Stomach (tissue), 4 donors: ENCODE data around the gene ZNF276.

Source experiments
- POLR2AphosphoS5 ChIP-seq, 3 donors: sonication (generic); formaldehyde crosslinking; IDR thresholded peaks; one replicate each; pipeline ENCODE4 v1.6.1; 2016; ENCODE audit warnings: antibody characterized with exemption in 3 of 3
- TF ChIP-seq, protein P1 (sequence below), 7 experiments: fragments of 450-650 bp in 4 of 7; fragments of 200-600 bp in 3 of 7; sonication (generic) in 3 of 7; IDR thresholded peaks; one replicate each; pipeline ENCODE4 v1.5.1; 2016 to 2019; ENCODE audit warnings: antibody characterized with exemption in 7 of 7, control low read depth in 2 of 7, mild to moderate bottlenecking in 1 of 7

- no peak for TF ChIP-seq POLR2AphosphoS5 (IDR thresholded peaks at IDR 0.05)
- TF ChIP-seq, protein P1, sequence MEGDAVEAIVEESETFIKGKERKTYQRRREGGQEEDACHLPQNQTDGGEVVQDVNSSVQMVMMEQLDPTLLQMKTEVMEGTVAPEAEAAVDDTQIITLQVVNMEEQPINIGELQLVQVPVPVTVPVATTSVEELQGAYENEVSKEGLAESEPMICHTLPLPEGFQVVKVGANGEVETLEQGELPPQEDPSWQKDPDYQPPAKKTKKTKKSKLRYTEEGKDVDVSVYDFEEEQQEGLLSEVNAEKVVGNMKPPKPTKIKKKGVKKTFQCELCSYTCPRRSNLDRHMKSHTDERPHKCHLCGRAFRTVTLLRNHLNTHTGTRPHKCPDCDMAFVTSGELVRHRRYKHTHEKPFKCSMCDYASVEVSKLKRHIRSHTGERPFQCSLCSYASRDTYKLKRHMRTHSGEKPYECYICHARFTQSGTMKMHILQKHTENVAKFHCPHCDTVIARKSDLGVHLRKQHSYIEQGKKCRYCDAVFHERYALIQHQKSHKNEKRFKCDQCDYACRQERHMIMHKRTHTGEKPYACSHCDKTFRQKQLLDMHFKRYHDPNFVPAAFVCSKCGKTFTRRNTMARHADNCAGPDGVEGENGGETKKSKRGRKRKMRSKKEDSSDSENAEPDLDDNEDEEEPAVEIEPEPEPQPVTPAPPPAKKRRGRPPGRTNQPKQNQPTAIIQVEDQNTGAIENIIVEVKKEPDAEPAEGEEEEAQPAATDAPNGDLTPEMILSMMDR (IDR thresholded peaks at IDR 0.05) = no peak
These were observed 49.0 kb upstream of the ZNF276 start for GRCh38 chr16:89672177-89672941.
